WTC11 (cell line): ENCODE measurements around the gene SPTB. TPM values are rescaled to one million over a fixed set of nuclear protein-coding genes. Genes with fewer than 3 reads are reported as not detected.

ENCODE experiments used
- ATAC-seq: fragments of 200-7000 bp; cut with Tn5 transposase; 2 replicates; pipeline ENCODE4 v1.10.0; 2021; ENCODE audit warnings: mild to moderate bottlenecking, moderate library complexity
- CTCF ChIA-PET: fragments of 300-600 bp; sonication (Branson Sonifier 250); formaldehyde crosslinking; loops from one replicate; lab custom pipeline; 2021; ENCODE audit warnings: antibody characterized with exemption; lab: Charles Lee
- POLR2A ChIA-PET: fragments of 350-600 bp; sonication (Branson Sonifier 250); formaldehyde crosslinking; loops from one replicate; lab custom pipeline; 2021; ENCODE audit warnings: antibody characterized with exemption; lab: Charles Lee
- DNase-seq: peaks from one replicate; pipeline ENCODE4 v3.0.0; 2021; ENCODE audit warnings: low spot score
- H3K27ac Mint-ChIP-seq: 2 replicates; pipeline ENCODE4 v1.8.0; 2021; ENCODE audit warnings: mixed read lengths
- H3K27me3 Mint-ChIP-seq: 2 replicates; pipeline ENCODE4 v1.8.0; 2021; ENCODE audit warnings: low read depth, mild to moderate bottlenecking, moderate library complexity, mixed read lengths
- H3K36me3 Mint-ChIP-seq: 2 replicates; pipeline ENCODE4 v1.8.0; 2021; ENCODE audit warnings: mixed read lengths
- H3K4me1 Mint-ChIP-seq: 2 replicates; pipeline ENCODE4 v1.8.0; 2022; ENCODE audit warnings: mixed read lengths
- H3K4me3 Mint-ChIP-seq: 2 replicates; pipeline ENCODE4 v1.8.0; 2021; ENCODE audit warnings: mild to moderate bottlenecking, moderate library complexity, mixed read lengths
- H3K9me3 Mint-ChIP-seq: 2 replicates; pipeline ENCODE4 v1.8.0; 2021; ENCODE audit warnings: mixed read lengths
- ARID4B ChIP-seq: sonication (generic); formaldehyde crosslinking; IDR thresholded peaks from 2 replicates; pipeline ENCODE4 v1.8.0; 2023; ENCODE audit warnings: missing genetic modification reagents, mild to moderate bottlenecking, borderline replicate concordance
- ATF2 ChIP-seq: sonication (generic); formaldehyde crosslinking; IDR thresholded peaks from 2 replicates; pipeline ENCODE4 v1.8.1; 2022; ENCODE audit warnings: low read depth, missing genetic modification reagents, borderline replicate concordance
- ATF6 ChIP-seq: sonication (generic); formaldehyde crosslinking; IDR thresholded peaks from 2 replicates; pipeline ENCODE4 v1.8.1; 2023; ENCODE audit warnings: mild to moderate bottlenecking, missing genetic modification reagents
- CBFB ChIP-seq: sonication (generic); formaldehyde crosslinking; IDR thresholded peaks from 2 replicates; pipeline ENCODE4 v1.8.1; 2022; ENCODE audit warnings: mild to moderate bottlenecking, low read depth, missing genetic modification reagents
- ETV6 ChIP-seq: sonication (generic); formaldehyde crosslinking; IDR thresholded peaks from 2 replicates; pipeline ENCODE4 v1.8.1; 2022; ENCODE audit warnings: mild to moderate bottlenecking, missing genetic modification reagents
- FOXK1 ChIP-seq: sonication (generic); formaldehyde crosslinking; IDR thresholded peaks from 2 replicates; pipeline ENCODE4 v1.8.0; 2022; ENCODE audit warnings: mild to moderate bottlenecking, moderate library complexity, missing genetic modification reagents
- GABPB1 ChIP-seq: sonication (generic); formaldehyde crosslinking; IDR thresholded peaks from 2 replicates; pipeline ENCODE4 v1.8.1; 2023; ENCODE audit warnings: mild to moderate bottlenecking, missing genetic modification reagents
- NFE2L1 ChIP-seq: sonication (generic); formaldehyde crosslinking; IDR thresholded peaks from 2 replicates; pipeline ENCODE4 v1.8.1; 2023; ENCODE audit warnings: missing genetic modification reagents
- PREB ChIP-seq: sonication (generic); formaldehyde crosslinking; IDR thresholded peaks from 2 replicates; pipeline ENCODE4 v1.8.1; 2022; ENCODE audit warnings: mild to moderate bottlenecking, missing genetic modification reagents, moderate library complexity, borderline replicate concordance
- PRRX2 ChIP-seq: fragments of 250-450 bp; sonication (Bioruptor Pico); IDR thresholded peaks from 2 replicates; pipeline ENCODE4 v1.8.0; 2021; ENCODE audit warnings: mild to moderate bottlenecking
- RELA ChIP-seq: sonication (generic); formaldehyde crosslinking; IDR thresholded peaks from 2 replicates; pipeline ENCODE4 v1.8.1; 2022; ENCODE audit warnings: missing genetic modification reagents, mild to moderate bottlenecking, borderline replicate concordance
- TEAD4 ChIP-seq: sonication (generic); formaldehyde crosslinking; IDR thresholded peaks from 2 replicates; pipeline ENCODE4 v1.8.0; 2022; ENCODE audit warnings: mild to moderate bottlenecking, missing genetic modification reagents
- TP53 ChIP-seq: sonication (generic); formaldehyde crosslinking; IDR thresholded peaks from 2 replicates; pipeline ENCODE4 v1.8.1; 2023; ENCODE audit warnings: mild to moderate bottlenecking, missing genetic modification reagents
- ZBTB21 ChIP-seq: sonication (generic); formaldehyde crosslinking; IDR thresholded peaks from 2 replicates; pipeline ENCODE4 v1.8.1; 2023; ENCODE audit warnings: mild to moderate bottlenecking, missing genetic modification reagents, borderline replicate concordance
- ZBTB43 ChIP-seq: sonication (generic); formaldehyde crosslinking; IDR thresholded peaks from 2 replicates; pipeline ENCODE4 v1.8.1; 2023; ENCODE audit warnings: mild to moderate bottlenecking, missing genetic modification reagents
- ZNF138 ChIP-seq: sonication (generic); formaldehyde crosslinking; conservative IDR thresholded peaks from 2 replicates; pipeline ENCODE4 v1.8.1; 2022; ENCODE audit warnings: mild to moderate bottlenecking, moderate library complexity, missing genetic modification reagents
- ZNF317 ChIP-seq: sonication (generic); formaldehyde crosslinking; IDR thresholded peaks from 2 replicates; pipeline ENCODE4 v1.8.1; 2023; ENCODE audit warnings: low read depth, mild to moderate bottlenecking, moderate library complexity, missing genetic modification reagents, borderline replicate concordance
- ZNF425 ChIP-seq: fragments of 250-450 bp; sonication (Bioruptor Pico); conservative IDR thresholded peaks from 2 replicates; pipeline ENCODE4 v1.9.0; 2021; ENCODE audit warnings: mild to moderate bottlenecking
- ZNF512 ChIP-seq: sonication (generic); formaldehyde crosslinking; IDR thresholded peaks from 2 replicates; pipeline ENCODE4 v1.8.1; 2022; ENCODE audit warnings: missing genetic modification reagents, borderline replicate concordance
- total RNA-seq: library from RNA; stranded (reverse); gene quantifications from 3 replicates; pipeline ENCODE4 v1.2.3, GENCODE V29; 2021

SPTB gene
- total RNA-seq, 1 experiment from 2014 or later = 3.2 TPM

GRCh38 chr14:64845878-64846277 is 33.8 kb downstream of the SPTB start (continued):
- TF ChIP-seq ZNF425 (CRISPR knock-in tag) = no peak

- ChIA-PET POLR2A (no interaction called here), CTCF (interaction anchor here (0.6 to 2.2 kb wide), 6 partner anchors 17 to 626 kb away, joined by 3 to 10 read pairs (median 4); partner anchors contain the start of gene SPTB)
- Mint-ChIP-seq H3K4me3 (no peak overlapping the region), H3K27ac (no peak overlapping the region), H3K27me3 (no peaks in the 10 kb centered on the region; the same call in 1 of the 2 replicates), H3K4me1 (peaks cover 29% of the 10 kb centered on the region), H3K36me3 (no peaks in the 10 kb centered on the region), H3K9me3 (no peaks in the 10 kb centered on the region)
- ATAC-seq = no peak
- no peak for DNase-seq
- TF ChIP-seq ATF2 (CRISPR knock-in tag) = no peak
- TF ChIP-seq ZNF512 (CRISPR knock-in tag) = no peak
- no peak for TF ChIP-seq ATF6 (CRISPR knock-in tag)
- no peak for TF ChIP-seq PRRX2
- no peak for TF ChIP-seq GABPB1
- TF ChIP-seq RELA (CRISPR knock-in tag) = no peak
- TF ChIP-seq TEAD4 (CRISPR knock-in tag) = no peak
- no peak for TF ChIP-seq ARID4B (CRISPR knock-in tag)
- no peak for TF ChIP-seq CBFB (CRISPR knock-in tag)
- TF ChIP-seq TP53 = no peak
- TF ChIP-seq ZNF317 = no peak
- TF ChIP-seq FOXK1 (CRISPR knock-in tag) = no peak
- TF ChIP-seq ZBTB21 = no peak
- TF ChIP-seq PREB (CRISPR knock-in tag) = no peak
- TF ChIP-seq ETV6 (CRISPR knock-in tag) = no peak
- TF ChIP-seq ZBTB43 (CRISPR knock-in tag) = no peak
- TF ChIP-seq ZNF138 (CRISPR knock-in tag) = no peak
- no peak for TF ChIP-seq NFE2L1 (CRISPR knock-in tag)
Observed at GRCh38 chr14:64844969-64845536, 34.7 kb downstream of the SPTB start.
